ENCODE data around the gene PRKG1. TPM values are rescaled to one million over a fixed set of nuclear protein-coding genes. Genes with fewer than 3 reads are reported as not detected.

Gene PRKG1
- total RNA-seq, 1 experiment from 2014 or later, result 10.4 TPM

- Histone ChIP-seq H3K9me3 (ENCODE audit: control insufficient read depth, low read depth, low read length) (no peaks in the 10 kb centered on the region), H2BK120ac (ENCODE audit: low read depth, low read length, poor library complexity, severe bottlenecking) (no peak overlapping the region), H3K4me1 (ENCODE audit: insufficient read depth, low read length) (no peaks in the 10 kb centered on the region), H3K79me1 (ENCODE audit: insufficient read depth, low read depth, low read length, poor library complexity, severe bottlenecking) (no peaks in the 10 kb centered on the region), H3T11ph (ENCODE audit: low read length) (no peak overlapping the region), H3K4ac (ENCODE audit: low read depth, low read length) (no peak overlapping the region), H2BK15ac (ENCODE audit: low read depth, low read length) (no peak overlapping the region), H4K91ac (ENCODE audit: insufficient read length, low read depth, low read length) (no peak overlapping the region), H2BK12ac (ENCODE audit: insufficient read length, low read depth, low read length) (no peak overlapping the region), H3K4me2 (ENCODE audit: insufficient read depth, insufficient read length, low read length) (no peak overlapping the region), H4K20me1 (ENCODE audit: control insufficient read depth, insufficient read depth, insufficient read length) (no peaks in the 10 kb centered on the region), H2BK20ac (ENCODE audit: low read depth, low read length, poor library complexity, severe bottlenecking) (no peak overlapping the region), H2AFZ (ENCODE audit: low read length) (no peak overlapping the region), H2AK5ac (ENCODE audit: insufficient read length, low read length) (no peak overlapping the region), H3K14ac (ENCODE audit: insufficient read depth, low read length) (no peak overlapping the region), H3K79me2 (ENCODE audit: insufficient read depth, low read length) (no peaks in the 10 kb centered on the region), H3K23me2 (ENCODE audit: insufficient read length, low read depth, low read length, poor library complexity, severe bottlenecking) (no peaks in the 10 kb centered on the region), H3K27me3 (ENCODE audit: insufficient read depth, low read length) (no peaks in the 10 kb centered on the region), H3K23ac (ENCODE audit: insufficient read length, low read depth, low read length) (no peak overlapping the region), H3K56ac (ENCODE audit: insufficient read length, low read depth, low read length) (no peak overlapping the region), H4K5ac (ENCODE audit: insufficient read length, low read depth, low read length) (no peak overlapping the region), H3K27ac (ENCODE audit: insufficient read length, low read depth, low read length) (no peak overlapping the region), H4K8ac (replicated peaks; ENCODE audit: insufficient read length, low read depth, low read length) (no peak overlapping the region), H3K18ac (ENCODE audit: insufficient read length, low read depth, low read length) (no peak overlapping the region), H3K9ac (ENCODE audit: extremely low read depth, insufficient read length, low read length) (no peak overlapping the region), H2BK5ac (ENCODE audit: insufficient read length, low read length) (no peak overlapping the region)
- no CpG with 5 or more reads among the region's 2 CpGs for WGBS (ENCODE audit: extremely low coverage, insufficient read length, low lambda C conversion rate)
- H3K4me1 Mint-ChIP-seq, result no peaks in the 10 kb centered on the region; a peak in 1 of 4 replicates
- no peaks in the 10 kb centered on the region for H3K27me3 Mint-ChIP-seq (ENCODE audit: low read depth)
- no peaks in the 10 kb centered on the region for H3K9me3 Mint-ChIP-seq
- no peak for TF ChIP-seq CTCF (conservative IDR thresholded peaks at IDR 0.05)
- no peak overlapping the region for H3K27ac Mint-ChIP-seq
- DNase-seq, result no peak
- H3K4me3 Mint-ChIP-seq, result no peak overlapping the region
- H3K36me3 Mint-ChIP-seq (ENCODE audit: insufficient read depth in 1 of 3, low read depth in 3 of 3), result no peaks in the 10 kb centered on the region
Observed at GRCh38 chr10:51147644-51148399, 73.5 kb downstream of the PRKG1 start.

Measured in H9 (cell line).